ENCODE data around the gene CCSAP.
"Not testable (repeated sequence)": the region's sequence is repeated elsewhere in the genome, so short reads cannot be mapped to it uniquely, and the experiment has no call there.

Gene CCSAP

DNA sequence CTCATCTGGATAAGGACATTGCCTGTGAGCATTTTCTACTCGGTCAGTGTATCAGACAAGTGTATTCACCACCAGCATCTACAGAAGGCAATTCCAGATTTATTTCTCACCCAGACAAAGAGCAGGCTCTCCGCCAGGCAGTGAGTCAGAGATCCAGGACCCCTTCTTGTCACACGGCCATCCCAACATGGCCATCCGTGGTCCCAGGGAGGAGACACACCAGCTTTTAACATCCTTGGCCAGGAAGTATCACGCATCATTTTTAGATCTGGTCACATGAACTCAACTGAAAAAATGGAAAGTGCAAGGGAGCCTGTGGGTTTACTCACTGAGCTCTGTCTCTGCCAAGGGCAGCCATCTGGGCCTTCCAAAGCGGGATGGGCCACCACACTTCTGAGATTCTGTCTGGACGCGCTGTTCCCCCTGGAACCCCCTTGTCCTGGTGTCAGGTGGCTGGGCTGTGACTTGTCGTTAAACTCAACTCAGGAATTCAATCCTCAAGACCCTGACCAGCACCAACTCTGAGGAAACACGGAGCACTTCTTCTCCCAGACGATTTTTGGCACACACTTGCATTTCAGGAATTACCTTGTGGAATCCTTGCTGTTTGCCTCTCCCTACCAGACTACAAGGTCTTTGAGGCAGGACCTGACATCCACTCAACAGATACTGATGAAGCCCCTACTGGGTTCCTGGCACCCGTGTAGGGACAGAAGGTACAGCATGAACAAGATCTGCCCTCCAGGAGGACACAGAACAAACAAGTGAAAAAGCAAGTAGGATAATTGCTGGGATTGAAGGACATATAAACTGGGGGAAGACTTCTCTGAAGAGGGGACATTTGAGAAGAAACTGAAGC, 21.6 kb upstream of the CCSAP start:
- DNase-seq, result no peak

DNA sequence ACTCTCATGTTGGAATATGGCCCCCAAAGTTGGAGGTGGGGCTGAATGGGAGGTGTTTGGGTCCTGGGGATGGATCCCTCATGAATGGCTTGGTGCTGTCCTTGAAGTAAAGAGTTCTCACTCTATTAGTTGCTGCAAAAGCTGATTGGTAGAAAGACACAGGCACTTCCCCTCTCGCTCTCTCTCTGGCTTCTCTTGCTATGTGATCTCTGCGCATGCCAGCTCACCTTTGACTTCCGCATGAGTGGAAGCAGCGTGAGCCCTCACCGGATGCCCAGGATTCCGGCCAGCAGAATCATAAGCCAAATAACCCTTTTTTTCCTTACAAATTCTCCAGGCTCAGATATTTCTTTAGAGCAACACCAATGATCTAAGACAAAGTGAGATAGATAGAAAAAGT, 20.9 kb upstream of the CCSAP start:
- DNase-seq, result no peak

DNA sequence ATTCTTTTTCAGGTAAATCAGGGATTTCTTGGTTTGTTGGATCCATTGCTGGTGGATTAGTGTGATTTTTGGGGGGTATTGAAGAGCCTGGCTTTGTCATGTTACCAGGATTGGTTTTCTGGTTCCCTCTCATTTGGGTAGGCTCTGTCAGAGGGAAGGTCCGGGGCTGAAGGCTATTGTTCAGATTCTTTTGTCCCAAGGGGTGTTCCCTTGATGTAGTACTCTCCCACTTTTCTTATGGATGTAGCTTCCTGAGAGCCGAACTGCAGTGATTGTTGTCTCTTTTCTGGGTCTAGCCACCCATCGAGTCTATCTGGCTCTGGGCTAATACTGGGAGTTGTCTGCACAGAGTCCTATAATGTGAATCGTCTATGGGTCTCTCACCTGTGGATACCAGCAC, 17.6 kb upstream of the CCSAP start:
- no peak for DNase-seq

DNA sequence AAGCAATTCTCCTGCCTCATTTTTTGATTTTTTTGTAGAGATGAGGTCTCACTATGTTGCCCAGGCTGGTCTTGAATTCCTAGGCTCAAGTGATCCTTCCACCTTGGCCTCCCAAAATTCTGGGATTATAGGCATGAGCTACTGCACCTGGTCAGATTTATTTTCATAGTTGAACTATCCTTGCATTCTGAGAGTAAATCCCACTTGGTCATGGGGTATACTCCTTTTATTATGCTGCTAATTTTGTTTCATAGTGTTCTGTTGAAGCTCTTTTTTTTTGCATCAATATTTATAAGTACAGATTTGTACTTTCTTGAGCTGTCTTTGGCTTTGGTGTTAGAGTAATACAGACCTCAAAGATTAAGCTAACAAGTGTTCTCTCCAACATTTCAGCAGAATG, 12.8 kb upstream of the CCSAP start:
- DNase-seq, result no peak

DNA sequence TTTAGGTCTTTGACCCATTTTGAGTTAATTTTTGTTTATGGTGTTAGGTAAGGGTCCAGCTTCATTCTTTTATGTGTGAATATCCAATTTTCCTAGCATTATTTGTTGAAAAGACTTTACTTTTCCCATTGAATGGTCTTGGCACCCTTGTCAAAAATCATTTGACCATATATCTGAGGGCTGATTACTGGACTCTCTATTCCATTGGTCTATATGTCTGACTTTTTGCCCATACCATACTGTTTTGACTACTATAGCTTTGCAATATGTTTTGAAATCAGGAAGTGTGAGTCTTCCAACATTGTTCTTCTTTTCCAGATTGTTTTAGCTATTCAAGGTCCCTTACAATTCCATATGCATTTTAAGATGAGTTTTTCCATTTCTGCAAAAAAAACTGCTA, 11.4 kb upstream of the CCSAP start:
- no peak for DNase-seq

DNA sequence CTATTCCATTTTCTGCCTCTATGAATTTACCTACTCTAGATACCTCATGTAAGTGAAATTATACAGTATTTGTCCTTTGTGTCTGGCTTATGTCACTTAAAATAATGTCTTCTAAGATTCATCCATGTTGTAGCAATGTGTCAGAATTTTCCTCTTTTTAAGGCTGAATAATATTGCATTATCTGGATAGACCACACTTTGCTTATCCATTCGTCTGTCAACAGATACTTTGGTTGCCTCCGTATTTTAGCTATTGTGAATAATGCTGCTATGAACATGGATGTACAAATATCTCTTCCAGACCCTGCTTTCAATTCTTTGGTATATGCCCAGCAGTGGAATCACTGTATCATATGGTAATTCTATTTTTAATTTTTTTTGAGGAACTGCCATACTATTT, 10.1 kb upstream of the CCSAP start:
- no peak for DNase-seq

DNA sequence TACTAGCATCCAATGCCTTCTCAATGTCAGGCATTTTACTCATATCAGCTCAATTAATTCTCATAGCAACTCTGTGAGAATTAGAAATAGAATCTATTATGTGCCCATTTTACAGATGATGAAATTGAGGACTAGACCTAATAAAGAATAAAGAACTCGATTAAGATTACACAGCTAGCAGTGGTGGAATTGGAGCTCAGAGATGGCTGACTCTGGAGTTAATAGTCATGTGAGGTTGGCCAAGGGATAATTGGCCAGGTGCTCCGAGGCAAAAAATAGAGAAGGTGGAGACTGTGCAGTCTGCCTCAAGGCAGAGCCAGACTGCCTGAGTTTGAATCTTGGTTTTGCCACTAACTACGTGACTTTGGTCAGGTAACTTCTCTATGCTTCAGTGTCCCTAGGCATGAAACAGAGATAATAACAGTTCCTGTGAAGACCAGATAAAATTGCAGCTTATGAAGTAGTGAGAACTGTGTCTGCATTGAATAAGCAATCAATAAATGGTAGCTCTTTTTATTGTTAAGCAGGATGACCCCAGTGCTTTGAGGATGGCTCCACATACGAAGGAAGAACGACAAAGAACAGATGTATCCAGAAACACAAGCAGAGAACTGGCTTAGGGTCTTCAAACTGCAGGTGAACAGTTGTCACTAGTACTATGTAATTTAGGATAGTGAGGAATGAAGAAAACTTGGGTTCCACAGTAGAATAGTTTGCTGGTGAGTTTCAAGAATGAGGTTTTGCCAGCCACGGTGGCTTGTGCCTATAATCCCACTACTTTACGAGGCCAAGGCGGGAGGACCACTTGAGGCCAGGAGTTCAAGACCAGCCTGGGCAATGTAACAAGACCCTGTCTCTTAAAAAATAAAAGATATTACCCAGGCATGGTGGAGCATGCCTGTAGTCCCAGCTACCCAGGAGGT, 6.9 kb upstream of the CCSAP start:
- no peak for DNase-seq

DNA sequence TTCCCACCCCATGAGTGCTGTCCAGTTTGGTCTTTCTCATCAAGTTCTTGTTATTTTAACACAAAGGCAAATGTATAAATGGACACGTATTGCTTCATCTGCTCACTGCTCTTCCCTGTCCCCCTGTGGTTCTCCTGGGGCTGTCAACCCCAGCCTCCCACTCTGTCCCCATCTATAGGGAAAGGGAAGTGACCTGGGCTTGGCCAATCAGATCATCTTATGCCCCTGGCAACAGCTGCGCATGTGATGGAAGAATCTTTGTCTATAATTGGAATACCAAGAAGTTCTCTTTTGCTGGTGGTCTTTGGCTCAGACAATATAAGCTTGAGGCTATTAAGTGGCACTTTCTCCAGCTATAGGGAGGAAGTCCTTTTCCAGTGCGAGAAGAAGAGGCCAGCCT, 4.7 kb upstream of the CCSAP start:
- no peak for DNase-seq

DNA sequence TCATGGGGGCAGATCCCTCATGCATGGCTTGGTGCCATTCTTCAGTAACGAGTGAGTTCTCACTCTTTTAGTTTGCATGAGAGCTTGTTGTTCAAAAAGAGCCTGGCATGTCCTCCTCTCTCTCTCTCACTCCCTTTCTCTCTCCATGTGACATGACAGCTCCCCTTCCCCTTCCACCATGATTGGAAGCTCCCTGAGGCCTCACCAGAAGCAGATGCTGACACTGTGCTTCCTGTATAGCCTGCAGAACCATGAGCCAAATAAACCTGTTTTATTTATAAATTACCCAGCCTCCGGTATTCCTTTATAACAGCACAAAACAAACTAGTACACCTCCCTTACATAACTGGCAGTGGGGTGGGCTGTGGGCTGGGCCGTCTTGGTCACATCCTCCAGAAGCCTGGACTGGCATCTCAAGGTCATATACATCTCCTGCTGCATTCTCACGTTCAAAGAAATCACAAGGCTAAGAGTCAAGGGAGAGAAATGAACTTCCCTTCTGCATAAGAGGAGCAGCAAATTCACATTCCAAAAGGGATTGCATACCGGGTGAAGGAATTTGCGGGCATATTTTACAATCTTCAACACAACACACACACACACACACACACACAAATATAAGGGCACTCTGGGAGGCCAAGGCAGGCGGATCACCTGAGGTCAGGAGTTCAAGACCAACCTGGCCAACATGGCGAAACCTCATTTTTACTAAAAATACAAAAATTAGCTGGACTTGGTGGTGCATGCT, 2.3 kb upstream of the CCSAP start:
- no peak for DNase-seq

DNA sequence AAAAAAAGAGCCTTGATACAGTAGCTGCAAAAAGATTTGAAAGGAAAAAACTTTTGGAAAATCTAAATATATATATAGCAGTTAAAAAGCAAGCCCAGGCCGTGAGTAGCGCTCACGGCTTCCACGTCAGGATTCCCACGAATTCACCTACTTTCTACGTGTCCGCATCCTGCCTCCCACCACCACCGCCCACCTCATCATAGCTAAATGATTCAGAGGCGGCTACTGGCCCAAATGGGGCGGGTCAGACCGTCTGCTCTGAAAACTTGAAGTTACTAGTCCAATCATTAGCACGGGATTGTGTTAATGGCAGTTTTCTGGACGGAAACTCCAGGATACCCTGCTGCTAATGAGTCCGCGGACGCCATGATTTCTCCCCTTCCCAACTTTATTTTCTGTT, 1.3 kb upstream of the CCSAP start:
- no peak for DNase-seq

DNA sequence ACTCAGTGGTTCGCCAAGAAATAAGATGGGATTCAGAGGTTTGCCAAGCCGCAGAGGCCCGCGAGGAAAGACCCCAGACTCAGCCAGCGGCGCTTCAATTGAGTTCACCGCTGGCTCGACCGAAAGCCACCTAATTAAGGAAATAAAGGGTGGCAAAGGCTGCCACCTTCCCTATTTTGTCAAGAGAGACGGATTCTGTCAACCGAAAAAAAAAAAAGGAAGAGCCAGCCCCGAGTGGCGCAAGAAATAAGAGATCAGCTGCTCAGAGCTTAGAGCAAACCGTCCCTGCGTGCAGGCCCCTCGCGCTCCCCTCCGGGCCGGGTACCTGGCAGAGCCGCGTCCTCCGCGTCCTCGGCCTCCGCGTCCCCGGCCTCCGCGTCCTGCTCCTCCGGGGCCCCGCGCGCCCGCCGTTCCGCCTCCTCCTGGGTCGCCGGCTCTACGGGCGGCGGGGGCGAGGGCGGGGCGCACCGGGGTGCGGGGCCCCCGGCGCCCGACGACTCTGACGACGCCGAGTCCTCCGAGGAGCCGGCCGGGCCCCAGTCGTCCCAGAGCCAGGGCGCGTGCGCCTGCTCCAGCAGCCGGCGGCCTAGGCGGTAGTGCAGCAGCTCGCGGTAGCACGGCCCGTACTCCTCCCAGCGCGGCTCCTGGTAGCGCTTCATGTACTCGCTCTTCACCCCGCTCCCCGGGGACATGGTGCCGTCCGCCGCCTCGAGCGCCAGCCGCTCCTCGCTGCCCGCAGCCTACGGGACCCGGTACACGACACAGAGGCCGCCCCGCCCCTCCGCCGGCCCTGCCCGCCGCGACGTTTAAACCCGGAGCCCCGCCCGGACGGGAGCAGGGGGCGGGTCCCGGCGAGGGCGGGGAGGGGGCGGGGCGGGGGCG, 832 bp downstream of the CCSAP start:
- peak; percentile 79 for DNase-seq

DNA sequence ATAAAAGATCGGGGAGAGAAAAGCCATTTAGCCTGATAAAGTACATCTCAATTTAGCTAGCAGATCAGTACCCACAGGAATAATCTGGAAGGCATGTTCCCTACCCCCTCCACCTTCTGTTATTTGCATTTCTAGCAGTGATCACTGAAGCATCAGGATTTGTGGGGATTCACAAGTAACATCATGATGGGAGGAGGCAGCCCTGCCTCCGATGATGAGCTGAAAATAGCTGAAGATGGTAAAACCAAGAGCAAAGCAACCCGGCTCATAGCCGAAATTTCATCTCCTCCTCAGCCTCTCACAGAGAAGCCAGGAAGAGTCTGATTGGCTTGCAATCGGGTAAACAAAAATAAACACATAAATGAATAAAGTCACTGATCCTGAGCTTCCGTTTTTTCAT, 2.4 kb downstream of the CCSAP start:
- DNase-seq, result no peak

DNA sequence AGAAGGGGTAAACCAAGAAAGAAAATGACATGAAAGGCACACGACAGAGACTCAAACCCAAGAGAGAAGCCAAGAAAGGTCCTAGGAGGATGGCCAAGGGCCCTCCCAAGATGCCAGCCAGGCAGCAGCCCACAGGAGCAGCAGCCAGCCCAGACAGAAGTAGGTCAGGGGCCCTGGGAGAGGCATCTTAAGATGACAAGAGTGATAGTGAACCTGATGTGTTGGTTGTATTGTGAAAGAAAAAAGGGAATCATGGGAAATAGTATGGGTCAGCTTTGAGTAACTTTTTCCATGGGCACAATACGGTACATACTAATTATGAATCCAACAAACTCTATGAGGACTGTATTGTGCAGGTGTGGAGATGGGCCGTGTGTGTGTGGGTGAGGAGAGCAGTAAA, 3.3 kb downstream of the CCSAP start:
- no peak for DNase-seq

DNA sequence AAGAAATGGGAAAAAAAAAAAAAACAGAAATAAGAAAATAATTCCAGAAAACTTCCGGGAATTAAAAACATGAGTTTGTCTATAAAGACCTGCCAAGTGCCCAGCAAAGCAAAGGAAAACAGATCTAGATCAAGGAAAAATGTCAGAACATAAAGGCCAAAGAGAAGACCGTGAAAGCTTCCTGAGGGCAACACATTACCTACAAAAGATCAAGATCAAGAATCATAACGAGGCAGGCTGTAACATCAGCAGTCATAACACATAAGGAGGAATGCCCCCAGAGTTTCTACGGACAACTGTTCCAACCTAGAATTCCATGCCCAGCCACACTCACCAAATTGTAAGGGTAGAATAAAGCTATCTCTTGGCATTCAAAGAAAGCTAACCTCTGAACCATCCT, 3.8 kb downstream of the CCSAP start:
- DNase-seq, result no peak

DNA sequence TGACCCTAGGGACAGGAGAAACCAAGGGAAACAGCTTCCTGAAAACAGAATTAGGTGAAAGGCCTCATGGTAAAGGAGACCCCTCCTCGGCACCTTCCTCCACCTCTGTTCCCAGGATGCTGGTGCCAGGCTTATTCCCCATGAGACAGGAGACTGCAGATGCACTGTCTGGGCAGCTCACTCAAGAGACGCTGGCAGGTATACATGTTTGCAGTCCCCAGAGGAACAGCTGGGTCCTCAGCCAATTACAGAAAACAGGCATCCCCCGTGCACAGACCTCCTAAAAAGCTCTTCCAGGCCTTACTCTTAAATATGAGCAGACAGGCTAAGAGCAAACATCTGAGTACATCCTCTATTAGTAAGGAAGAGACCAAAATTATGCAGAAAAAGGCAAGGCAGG, 6.5 kb downstream of the CCSAP start:
- no peak for DNase-seq

DNA sequence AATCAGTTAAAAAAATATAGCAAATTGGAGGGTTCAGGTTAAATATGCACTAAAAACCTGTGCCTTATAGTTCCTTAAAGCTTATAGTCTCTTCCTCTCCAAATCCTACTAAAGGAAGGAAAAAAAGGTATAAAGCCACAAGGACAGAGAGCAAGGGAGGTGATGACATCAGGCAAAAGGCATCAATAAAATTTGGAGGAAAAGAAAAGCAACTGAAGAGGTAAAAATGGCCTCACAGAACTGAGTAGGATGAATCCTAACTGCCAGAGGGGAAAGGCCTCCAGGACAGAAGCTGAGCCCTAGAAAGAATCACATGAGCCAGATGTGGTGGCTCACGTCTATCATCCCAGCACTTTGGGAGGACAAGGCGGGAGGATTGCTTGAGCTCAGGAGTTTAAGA, 8.1 kb downstream of the CCSAP start:
- no peak for DNase-seq

DNA sequence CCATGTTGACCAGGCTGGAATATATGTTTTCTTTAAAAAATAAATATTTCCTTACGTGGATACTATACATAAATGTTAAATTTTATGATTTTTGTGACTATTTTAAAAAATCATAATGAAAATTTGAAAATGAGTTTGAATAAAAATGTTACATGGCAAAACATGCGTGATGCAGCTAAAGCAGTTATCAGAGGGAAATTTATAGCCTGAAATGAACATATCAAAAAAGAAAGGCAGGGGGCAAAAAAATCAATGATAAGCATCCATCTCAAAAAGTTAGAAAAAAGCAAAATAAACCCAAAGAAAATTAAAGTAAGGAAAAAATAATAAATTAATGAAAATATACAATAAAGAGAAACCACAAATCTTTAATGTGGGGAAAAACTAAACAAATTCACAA, 8.6 kb downstream of the CCSAP start:
- DNase-seq, result no peak

DNA sequence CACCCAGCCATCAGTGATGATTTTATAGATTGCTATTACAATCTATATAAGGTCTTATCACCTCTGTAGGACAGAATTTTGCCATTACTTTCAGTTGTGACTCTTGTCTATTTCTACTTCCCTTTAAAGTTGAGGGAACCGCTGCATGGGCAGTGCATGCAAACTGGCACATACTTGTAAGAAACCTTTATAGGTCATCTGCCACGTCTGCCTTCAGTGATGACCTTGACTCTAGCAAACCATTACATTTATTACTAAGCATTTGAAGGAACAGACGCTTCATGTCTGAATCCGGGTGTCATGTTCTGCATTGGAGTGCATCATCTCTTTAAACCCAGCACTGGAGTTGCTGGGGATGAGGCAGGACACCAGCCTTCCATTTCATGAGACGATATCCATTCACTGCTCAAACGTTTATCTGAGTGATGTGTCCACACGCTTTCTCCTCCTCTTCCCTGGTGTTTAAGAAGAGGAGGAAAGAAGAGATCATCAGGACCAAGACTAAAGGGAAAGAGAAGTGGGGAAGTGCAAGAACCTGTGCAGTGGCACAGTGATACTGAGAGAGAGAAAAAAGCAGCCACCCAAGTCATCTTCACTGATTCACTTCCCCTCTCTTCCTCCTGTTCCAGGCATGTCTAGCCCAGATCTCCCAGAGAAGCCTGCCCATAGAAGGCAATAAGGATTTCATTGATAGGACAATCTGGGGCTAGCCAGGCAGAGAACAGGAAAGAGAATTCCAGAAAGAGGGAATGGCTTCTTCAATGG, 14.1 kb downstream of the CCSAP start:
- DNase-seq, result no peak

DNA sequence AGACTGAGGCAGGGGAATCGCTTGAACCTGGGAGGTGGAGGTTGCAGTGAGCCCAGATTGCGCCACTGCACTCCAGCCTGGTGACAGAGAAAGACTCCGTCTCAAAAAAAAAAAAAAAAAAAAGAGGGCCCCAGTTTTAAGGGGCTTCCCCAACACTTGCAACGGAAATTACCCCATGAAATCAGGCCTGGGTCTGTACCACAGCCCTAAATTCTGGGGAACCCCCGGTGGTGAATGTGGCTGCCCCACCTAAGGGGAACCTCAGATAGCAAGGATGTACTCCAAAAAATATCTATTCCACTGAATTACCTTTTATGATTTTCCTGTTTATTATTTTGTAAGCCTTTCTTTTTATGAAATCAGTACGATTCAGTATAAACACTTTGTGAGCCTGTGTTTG, 15.1 kb downstream of the CCSAP start:
- not testable (repeated sequence) for DNase-seq

DNA sequence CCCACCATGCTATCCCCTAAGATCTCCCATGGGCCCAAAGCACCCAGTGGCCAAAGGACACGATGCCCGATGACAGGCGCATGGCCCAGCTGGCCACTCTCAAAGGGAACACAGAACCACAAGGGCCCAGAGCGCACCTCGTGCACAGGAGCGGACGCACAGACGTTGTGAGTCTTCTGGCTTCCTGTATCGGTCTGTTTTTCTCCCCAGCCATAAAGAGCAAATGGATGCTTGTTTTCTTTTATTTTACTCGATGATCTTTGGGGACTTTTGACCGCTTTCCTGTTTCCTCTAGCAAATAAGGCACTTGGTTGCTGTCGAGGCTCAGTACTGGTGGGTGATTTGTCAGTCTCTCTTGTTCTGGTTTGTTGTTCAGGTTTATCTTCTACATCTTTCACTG, 16.2 kb downstream of the CCSAP start:
- DNase-seq, result no peak

DNA sequence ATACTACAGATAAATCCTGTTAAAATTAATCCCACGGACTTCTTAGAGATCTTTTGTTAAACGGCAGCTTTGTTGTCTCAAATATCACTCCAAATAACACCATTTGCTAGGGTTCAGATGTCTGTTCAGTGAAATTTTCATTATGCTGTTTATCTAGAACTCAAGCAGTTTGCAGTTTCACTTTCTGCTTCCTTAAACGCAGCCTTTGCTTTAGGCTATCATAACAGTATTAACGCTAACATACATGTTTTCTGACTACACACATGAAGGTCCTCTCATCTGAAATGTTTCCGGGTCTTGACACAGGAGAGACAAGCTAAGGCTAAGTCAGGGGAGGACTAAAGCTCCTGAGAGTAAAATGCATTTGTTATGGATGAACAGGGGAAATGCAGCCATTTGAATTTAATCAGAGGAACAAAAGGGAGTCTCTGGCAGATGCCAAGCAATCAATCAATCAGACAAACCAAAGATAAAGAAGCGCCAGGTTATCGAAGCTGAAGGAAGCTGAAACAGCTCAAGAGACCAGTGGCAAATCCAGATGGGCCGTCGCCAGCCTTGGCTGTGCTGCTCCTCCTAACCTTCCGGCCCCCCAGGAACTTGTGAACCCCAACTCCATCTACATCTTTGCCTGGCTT, 16.9 kb downstream of the CCSAP start:
- no peak for DNase-seq

Data from activated naive CD4-positive, alpha-beta T cell treated with anti-CD3 and anti-CD28 coated beads, Interleukin-2, amount 50 U/mL, for 16 hours (primary cell).